HepG2 (cell line): ENCODE data around the gene NAP1L1. TPM values are rescaled to one million over a fixed set of nuclear protein-coding genes. Genes with fewer than 3 reads are reported as not detected.
A peak's percentile ranks its signal among the peaks of the same experiment; 100 is the strongest.

ENCODE experiments used
- AHDC1 ChIP-seq: sonication (generic); formaldehyde crosslinking; IDR thresholded peaks from 2 replicates; pipeline ENCODE4 v1.5.1; 2020; ENCODE audit warnings: mild to moderate bottlenecking, missing genetic modification reagents, borderline replicate concordance
- BRCA1 ChIP-seq: sonication (generic); formaldehyde crosslinking; IDR thresholded peaks from 2 replicates; pipeline ENCODE4 v1.4.0; 2020; ENCODE audit warnings: missing genetic modification reagents
- CHCHD3 ChIP-seq: sonication (generic); formaldehyde crosslinking; IDR thresholded peaks from 2 replicates; pipeline ENCODE4 v1.8.0; 2022; ENCODE audit warnings: mild to moderate bottlenecking, missing genetic modification reagents, moderate library complexity
- CHD2 ChIP-seq: IDR thresholded peaks from 2 replicates; pipeline ENCODE4 v1.6.1; 2011; ENCODE audit warnings: low read depth, low read length, improper control_type of control experiment
- GFI1 ChIP-seq: sonication (generic); formaldehyde crosslinking; IDR thresholded peaks from 2 replicates; pipeline ENCODE4 v1.5.0; 2020; ENCODE audit warnings: missing genetic modification reagents, mild to moderate bottlenecking, borderline replicate concordance
- IKZF5 ChIP-seq: IDR thresholded peaks from 2 replicates; pipeline ENCODE4 v1.6.1; 2018; ENCODE audit warnings: missing genetic modification reagents, mild to moderate bottlenecking, missing compliant biosample characterization
- MAFK ChIP-seq, 2 experiments: IDR thresholded peaks in 1 of 2; conservative IDR thresholded peaks in 1 of 2; 2 replicates each; pipeline ENCODE4 v1.6.1; 2011; ENCODE audit warnings: improper control_type of control experiment in 2 of 2, low read length in 2 of 2
- MAZ ChIP-seq, 2 experiments: sonication (generic) in 1 of 2; formaldehyde crosslinking in 1 of 2; IDR thresholded peaks; 2 replicates each; pipeline versions ENCODE4 v1.5.0 to v1.6.1; 2012 to 2020; ENCODE audit warnings: low read depth in 2 of 2, mild to moderate bottlenecking in 2 of 2, borderline replicate concordance in 1 of 2, improper control_type of control experiment in 1 of 2, low read length in 1 of 2, missing genetic modification reagents in 1 of 2, moderate library complexity in 1 of 2
- REPIN1 ChIP-seq: sonication (generic); formaldehyde crosslinking; IDR thresholded peaks from 2 replicates; pipeline ENCODE4 v1.8.0; 2022; ENCODE audit warnings: missing genetic modification reagents, low read depth, mild to moderate bottlenecking, borderline replicate concordance
- SNAPC5 ChIP-seq: sonication (generic); formaldehyde crosslinking; IDR thresholded peaks from 2 replicates; pipeline ENCODE4 v1.8.1; 2023; ENCODE audit warnings: mild to moderate bottlenecking, missing genetic modification reagents, borderline replicate concordance
- THRA ChIP-seq: sonication (generic); formaldehyde crosslinking; IDR thresholded peaks from 2 replicates; pipeline ENCODE4 v1.4.0; 2020; ENCODE audit warnings: missing genetic modification reagents, borderline replicate concordance
- ZBTB38 ChIP-seq: sonication (generic); formaldehyde crosslinking; IDR thresholded peaks from 2 replicates; pipeline ENCODE4 v1.5.1; 2020; ENCODE audit warnings: mild to moderate bottlenecking, missing genetic modification reagents
- ZNF10 ChIP-seq: sonication (generic); formaldehyde crosslinking; IDR thresholded peaks from 2 replicates; pipeline ENCODE4 v1.4.0; 2020; ENCODE audit warnings: mild to moderate bottlenecking, low read depth, missing genetic modification reagents, borderline replicate concordance
- ZNF230 ChIP-seq: sonication (generic); formaldehyde crosslinking; IDR thresholded peaks from 2 replicates; pipeline ENCODE4 v1.4.0; 2020; ENCODE audit warnings: mild to moderate bottlenecking, missing genetic modification reagents
- ZNF234 ChIP-seq: sonication (generic); formaldehyde crosslinking; conservative IDR thresholded peaks from 2 replicates; pipeline ENCODE4 v1.5.1; 2020; ENCODE audit warnings: mild to moderate bottlenecking, missing genetic modification reagents
- ZNF282 ChIP-seq: fragments of 450-650 bp; IDR thresholded peaks from 2 replicates; pipeline ENCODE4 v1.6.1; 2018; ENCODE audit not compliant: partially characterized antibody
- ZNF510 ChIP-seq: sonication (generic); formaldehyde crosslinking; IDR thresholded peaks from 2 replicates; pipeline ENCODE4 v1.4.0; 2020; ENCODE audit warnings: low read depth, mild to moderate bottlenecking, missing genetic modification reagents
- ZNF598 ChIP-seq: sonication (generic); formaldehyde crosslinking; IDR thresholded peaks from 2 replicates; pipeline ENCODE4 v1.5.1; 2020; ENCODE audit warnings: mild to moderate bottlenecking, missing genetic modification reagents, borderline replicate concordance
- ZNF644 ChIP-seq: IDR thresholded peaks from 2 replicates; pipeline ENCODE4 v1.6.1; 2016; ENCODE audit warnings: low read depth
- ZSCAN29 ChIP-seq: sonication (generic); formaldehyde crosslinking; conservative IDR thresholded peaks from 2 replicates; pipeline ENCODE4 v1.4.0; 2020; ENCODE audit warnings: mild to moderate bottlenecking, missing genetic modification reagents
- ZSCAN9 ChIP-seq: IDR thresholded peaks from 2 replicates; pipeline ENCODE4 v1.6.1; 2016; ENCODE audit warnings: borderline replicate concordance
- polyA plus RNA-seq, 8 experiments: library from polyadenylated mRNA; depleted of rRNA in 3 of 8; stranded (reverse) in 7 of 8; unstranded in 1 of 8; fragments of >200 nt; fragmentation: Illumina TruSeq in 4 of 8; extraction: Trizol in 4 of 8; gene quantifications; 2 replicates each; pipeline versions ENCODE4 v1.2.1 to v1.2.3, GENCODE V29; 2011 to 2016; ENCODE audit warnings: low read depth in 4 of 8, missing spikeins in 1 of 8, mixed read lengths in 1 of 8; ENCODE audit not compliant: insufficient read depth in 1 of 8
- total RNA-seq, 5 experiments: library from RNA; depleted of rRNA; stranded (reverse); fragments of >200 nt; fragmentation: Illumina TruSeq; extraction: Trizol; gene quantifications; 2 replicates each; pipeline ENCODE4 v1.2.3, GENCODE V29; 2016; ENCODE audit warnings: low read depth in 1 of 5

The NAP1L1 gene
- total and polyA plus RNA-seq, 2 of the 13 experiments (the other 11 are each of a cell fraction or from before 2014, with no cell fraction given) = 207 to 309 TPM

- TF ChIP-seq ZNF282 (no peak), ZBTB38 (CRISPR knock-in tag) (no peak), BRCA1 (CRISPR knock-in tag) (no peak), ZNF598 (no peak), IKZF5 (CRISPR knock-in tag) (no peak), MAZ (IDR thresholded peaks at IDR 0.05; ENCODE audit: borderline replicate concordance, low read depth, low read length) (no peak), MAZ (CRISPR knock-in tag; IDR thresholded peaks at IDR 0.05; ENCODE audit: low read depth) (no peak), CHD2 (no peak), ZNF10 (CRISPR knock-in tag) (no peak), ZNF510 (no peak), AHDC1 (CRISPR knock-in tag) (no peak; the same call in 1 of the 2 replicates), REPIN1 (CRISPR knock-in tag) (peak; percentile 77; the same call in 1 of the 2 replicates), SNAPC5 (CRISPR knock-in tag) (no peak), ZNF644 (CRISPR knock-in tag) (0 out of 2 replicates have a peak, but pooled peaks have one; percentile 40), THRA (peak; percentile 49; the same call in 1 of the 2 replicates), CHCHD3 (CRISPR knock-in tag) (no peak), ZSCAN9 (no peak), GFI1 (CRISPR knock-in tag) (0 out of 2 replicates have a peak, but pooled peaks have one; percentile 28), ZNF230 (CRISPR knock-in tag) (no peak), MAFK (conservative IDR thresholded peaks at IDR 0.05 in 1 of 2, IDR thresholded peaks at IDR 0.05 in 1 of 2; ENCODE audit: low read length in 2 of 2) (no peak), ZSCAN29 (CRISPR knock-in tag) (no peak), ZNF234 (no peak)
These were observed 57.8 kb downstream of the NAP1L1 start (continued) for GRCh38 chr12:76026643-76027063.
